Stimulated activated naive CD8-positive, alpha-beta T cell treated with anti-CD3 and anti-CD28 coated beads, Interleukin-15, Interleukin-2, amounts not matched to agents 100 U/mL and 50 U/mL, for 24 hours (primary cell): ENCODE data around the gene TFF2.

Experiments
- ATAC-seq: fragments of 150-1000 bp; cut with Tn5 transposase; one replicate; pipeline ENCODE4 v1.10.0; 2021
- DNase-seq: peaks from one replicate; pipeline ENCODE4 v3.0.0; 2021

The TFF2 gene

DNA sequence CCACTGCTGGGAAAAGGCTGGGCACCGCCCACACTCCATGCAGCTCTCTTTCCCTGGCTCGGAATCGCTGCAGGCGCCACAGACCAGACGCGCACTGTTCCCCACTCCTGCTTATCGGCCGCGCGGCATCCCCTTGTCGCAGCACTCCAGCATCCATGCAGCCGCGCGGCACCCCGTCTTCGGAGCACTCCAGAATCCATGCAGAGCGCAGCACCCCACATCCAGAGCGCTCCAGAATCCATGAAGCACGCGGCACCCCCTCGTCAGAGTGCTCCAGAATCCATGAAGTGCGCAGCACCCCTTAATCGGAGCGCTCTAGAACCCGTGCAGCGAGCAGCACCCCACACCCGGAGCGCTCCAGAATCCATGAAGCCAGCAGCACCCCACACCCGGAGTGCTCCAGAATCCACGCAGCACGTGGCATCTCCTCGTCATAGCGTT lies 45.1 kb downstream of the TFF2 start:
- DNase-seq (no peak), ATAC-seq (no peak)

DNA sequence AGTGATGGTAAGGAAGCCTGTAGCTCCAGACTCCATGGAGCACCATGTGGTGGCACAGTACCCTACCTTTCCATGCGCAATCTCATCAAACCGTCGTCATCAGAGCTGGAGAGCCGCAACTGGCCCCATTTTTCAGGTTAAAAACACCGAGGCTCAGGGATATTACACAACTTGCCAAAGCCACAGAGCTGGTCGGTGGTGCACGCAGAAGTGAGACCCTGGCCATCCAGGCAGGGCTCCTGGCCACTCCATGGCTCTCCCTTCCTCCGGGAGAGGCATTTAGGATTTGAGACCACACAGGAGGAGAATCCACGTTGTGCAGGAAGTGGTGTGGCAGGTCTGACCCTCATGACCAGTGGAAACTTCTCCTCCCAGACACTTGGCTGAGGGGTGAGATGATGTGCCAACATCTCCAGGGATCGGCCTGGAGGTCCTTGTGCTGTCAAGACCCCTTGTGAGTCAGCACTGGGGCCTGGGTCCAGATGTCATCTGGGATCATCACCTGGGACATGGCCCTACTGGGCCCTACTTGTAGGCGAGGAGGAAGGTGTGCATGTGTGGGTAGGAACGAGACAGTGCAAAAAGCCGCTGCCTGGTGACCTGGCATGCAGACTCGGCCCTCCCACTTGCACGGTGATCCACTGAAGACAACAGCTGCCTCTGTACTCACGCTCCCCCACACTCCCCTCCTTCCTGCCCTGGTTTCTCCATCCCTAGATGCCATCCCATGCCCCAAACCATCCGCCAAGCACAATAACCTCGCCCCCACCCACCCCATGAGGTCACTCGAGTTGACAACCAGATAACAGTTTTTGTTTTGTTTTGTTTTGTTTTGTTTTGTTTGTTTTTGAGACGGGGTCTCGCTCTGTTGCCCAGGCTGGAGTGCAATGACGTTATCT lies 46.0 kb downstream of the TFF2 start:
- no peak for ATAC-seq
- DNase-seq: no peak

DNA sequence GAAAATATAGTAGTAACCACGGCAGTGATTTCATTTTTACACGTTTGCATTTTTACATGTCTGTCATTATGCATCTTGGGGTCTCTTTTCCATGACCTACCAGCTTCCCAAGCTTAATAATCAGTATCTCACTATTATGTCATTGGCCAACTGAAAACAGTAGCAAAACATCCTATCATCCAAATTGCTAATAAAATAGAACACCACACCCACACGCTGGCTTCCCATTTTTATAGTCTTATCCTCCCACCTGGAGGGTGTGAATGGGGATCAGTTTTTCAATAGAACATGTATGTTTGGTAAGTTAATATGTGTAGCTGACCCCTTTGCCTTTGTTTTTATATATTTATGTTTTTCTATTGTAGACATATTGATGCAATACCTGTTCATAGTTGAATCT lies 47.4 kb downstream of the TFF2 start:
- ATAC-seq (no peak), DNase-seq (no peak)

DNA sequence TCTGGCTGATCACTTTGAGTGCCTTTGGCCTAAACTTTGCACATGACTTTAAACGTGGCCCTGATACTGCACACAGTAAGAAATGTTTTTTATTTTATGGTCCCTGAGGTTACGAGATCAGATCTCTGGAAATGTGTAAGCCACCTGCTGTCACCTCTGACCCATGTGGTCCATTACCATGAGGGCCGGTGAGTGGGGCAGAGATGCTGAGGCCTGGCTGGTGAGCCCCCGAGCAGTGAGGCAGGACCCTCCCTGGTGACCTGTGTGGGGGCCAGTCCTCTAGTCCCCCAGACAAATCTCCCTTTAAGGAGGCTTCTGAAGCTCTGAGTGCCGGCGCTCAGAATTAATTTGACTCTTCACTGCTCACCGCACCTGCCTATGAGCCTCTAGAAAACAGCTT lies 48.0 kb downstream of the TFF2 start:
- ATAC-seq (no peak), DNase-seq (no peak)

DNA sequence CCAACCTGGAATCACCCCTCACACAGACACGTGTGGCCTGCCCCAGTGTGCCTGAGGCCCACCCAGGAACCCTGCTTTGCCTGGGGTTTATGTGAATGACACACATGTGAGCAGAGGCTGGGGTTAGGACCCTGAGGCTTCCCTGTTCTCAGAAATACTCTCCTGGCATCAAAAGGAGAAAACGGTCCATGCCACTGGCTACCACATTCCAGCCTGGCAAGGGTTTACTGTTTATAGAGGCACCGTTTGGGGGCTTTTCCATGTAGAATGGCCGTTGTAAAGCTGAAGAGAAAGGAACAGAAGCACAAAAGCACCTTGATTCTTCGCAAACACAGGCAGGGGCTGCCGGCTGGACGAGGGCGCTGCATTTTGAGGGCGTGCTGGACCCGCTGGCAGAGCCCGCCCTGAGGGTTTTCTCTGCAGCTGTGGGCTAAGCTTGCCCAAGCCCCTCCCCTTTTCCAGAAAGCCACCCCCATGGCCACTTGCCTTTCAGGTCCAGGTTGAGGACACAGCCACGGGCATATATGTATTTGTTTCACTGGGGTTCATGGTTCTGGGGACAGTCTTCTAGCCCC lies 48.6 kb downstream of the TFF2 start:
- ATAC-seq: no peak
- DNase-seq: no peak

DNA sequence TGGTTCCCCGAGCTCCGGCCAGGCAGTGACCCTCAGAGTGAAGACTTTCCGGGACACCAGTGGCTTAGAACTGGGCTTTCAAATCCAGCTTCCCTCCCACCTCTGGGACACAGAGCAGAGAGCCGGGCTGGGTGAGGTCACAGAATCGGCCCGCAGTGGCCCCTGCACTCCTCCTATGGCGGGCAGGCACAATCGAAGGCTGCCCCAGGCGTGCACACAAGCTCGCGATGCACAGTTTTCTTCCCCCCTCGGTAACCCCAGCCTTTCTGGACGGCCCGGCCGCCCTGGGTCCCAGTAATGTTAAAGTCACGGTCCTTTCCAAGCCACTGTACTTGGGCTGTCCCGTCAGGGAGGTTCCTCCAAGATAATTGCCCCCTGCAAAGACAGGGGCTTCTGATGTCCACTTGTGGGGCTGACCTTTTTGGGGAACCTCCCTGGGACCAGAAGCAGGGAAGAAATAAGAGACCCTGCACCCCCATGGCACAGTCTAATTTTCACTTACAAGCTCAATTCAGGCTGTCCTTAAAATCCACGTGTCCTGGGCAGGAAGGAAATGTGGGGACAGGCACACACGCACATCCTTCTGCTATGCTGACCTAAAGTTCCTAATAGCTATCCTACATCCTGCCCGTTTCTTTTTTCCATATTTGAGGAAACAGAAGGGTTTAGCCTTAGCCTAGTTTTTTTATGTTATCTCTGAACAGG lies 49.3 kb downstream of the TFF2 start:
- ATAC-seq: no peak

DNA sequence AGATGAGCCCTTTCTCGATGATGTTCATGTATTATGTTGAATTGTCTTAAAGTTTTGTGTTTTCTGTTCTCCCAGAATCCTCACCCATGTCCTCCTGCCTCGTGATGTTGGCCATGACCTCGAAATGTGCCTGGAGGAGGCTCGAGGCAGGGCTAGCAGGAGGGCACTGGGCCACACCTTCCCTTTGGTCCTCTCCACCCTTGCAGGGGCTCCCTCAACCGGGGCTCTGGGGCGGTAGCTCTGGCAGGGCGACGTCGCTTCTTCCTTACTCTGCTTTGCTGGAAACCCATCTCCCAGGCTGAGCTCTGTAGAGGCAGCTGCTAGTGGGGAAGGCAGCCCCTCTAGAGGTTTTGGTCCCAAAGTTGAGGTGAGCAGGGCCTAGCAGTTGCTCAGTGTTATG lies 49.8 kb downstream of the TFF2 start:
- DNase-seq (no peak), ATAC-seq (no peak)

More for the DNA sequence above, 49.3 kb downstream of the TFF2 start:
- no peak for DNase-seq

DNA sequence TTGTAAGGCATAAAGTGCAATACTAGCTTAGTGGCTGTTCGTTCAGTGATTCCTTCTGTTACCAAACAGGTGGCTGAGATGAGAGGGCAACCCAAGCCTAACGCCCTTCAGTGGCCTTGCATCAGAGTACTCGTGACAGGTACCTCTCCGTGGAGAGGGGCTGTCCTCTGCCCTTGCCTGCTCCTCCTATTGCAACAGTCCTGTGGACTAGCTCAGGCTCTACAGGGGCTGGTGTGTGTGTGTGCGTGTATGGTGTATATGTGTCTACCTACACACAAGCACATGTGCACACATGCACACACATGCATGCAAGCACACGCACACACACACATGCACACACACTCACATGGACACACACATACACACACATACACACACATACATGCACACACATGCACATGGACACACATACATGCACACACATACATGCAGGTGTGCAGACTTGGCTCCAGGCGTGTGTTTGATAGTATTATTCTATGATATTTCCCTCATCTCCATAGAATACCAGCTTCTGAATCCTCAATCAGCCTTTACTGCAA lies 50.7 kb downstream of the TFF2 start:
- no peak for DNase-seq
- ATAC-seq: no peak

DNA sequence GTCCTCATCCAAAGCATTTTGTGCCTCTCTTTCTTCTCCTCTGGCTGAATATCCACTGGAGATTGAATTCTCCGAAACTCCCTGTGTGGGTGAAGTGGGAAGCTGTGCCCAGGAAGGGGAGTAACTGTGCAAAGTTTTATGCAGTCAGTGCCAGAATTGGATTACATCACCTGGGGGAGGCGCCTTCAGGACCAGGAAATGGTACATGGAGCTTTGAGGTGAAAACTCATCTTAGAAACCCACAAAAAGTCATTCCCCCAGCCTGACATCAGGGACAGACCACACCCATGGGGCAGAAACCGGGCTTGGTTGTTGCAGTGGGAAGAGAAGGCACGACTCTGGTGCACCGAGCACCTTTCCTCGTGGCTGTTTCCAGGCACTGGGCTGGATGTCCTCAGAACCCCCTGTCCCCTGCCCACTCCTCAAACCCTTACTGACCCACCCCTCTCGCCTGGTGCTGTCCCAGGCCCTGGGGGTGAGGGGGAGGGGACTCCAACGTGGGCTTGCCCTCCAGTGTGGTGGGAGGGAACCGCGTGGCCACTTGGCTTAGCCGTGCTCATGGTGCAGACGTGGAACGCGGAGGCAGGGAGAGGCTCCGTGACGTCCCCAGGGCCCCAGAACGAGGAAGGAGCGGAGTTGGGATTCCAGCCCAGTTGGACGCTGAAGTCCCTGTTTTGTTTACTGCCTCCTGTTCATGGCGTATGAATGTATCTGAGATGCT lies 51.3 kb downstream of the TFF2 start:
- ATAC-seq (peak; percentile 56), DNase-seq (peak; percentile 32)

DNA sequence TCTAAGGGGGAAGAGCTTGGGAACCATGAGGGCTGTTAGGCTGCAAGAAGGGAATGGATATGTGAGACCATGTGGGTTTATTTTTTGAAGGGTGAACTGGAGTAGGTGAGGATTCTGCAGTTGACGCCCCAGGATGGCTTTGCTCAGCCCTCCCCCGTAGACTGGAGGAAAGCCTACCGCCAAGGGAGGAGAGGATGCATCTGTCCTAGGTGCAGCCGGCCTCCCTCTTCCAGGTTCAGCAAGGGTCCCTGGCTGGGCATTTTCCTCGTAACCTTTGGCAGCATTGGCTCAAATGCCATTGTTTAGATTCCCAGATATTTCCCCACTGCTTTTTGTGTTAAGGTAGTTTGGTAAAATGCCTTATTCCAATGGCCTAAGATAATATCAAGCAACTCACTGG lies 52.1 kb downstream of the TFF2 start:
- ATAC-seq (no peak), DNase-seq (no peak)

DNA sequence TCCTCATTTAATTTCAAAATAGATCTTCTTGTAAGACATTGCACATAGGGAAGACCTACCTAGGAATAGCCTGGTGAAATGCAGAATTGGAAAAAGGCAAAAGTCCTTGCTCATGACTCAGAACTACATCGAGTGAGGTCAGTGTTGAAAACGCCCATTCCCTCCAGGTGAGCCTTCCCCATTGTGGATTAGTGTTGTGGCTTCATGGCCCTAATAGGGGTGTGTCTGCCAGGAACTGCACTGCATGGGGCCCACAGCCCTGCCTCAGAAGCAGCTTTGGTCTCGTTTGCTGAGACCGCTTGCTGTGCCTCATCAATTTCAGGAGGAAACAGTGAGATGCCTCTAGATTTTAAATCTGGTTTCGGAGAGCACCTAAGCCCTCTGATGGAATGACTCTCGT lies 52.6 kb downstream of the TFF2 start:
- no peak for ATAC-seq

DNA sequence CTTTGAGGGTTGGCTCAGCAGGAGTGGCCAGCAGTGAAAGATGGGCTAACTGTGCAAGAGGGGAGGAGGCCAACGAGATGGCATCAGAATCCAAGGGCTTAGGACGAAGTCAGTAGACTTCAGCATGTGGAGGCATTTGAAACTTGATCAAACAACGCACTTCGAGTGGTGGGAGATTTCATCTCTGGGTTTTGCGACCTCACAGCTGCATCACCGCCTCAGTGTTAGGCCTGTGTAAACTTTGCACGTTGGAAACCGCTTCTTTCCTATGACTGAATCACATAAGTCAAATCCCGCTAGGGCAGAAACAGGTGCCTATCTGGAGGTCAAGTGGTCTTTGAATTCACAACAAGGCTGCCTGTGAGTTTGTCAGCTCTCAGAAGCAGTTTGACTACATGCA lies 53.4 kb downstream of the TFF2 start:
- DNase-seq (no peak), ATAC-seq (no peak)

More for the DNA sequence above, 52.6 kb downstream of the TFF2 start:
- DNase-seq: no peak

DNA sequence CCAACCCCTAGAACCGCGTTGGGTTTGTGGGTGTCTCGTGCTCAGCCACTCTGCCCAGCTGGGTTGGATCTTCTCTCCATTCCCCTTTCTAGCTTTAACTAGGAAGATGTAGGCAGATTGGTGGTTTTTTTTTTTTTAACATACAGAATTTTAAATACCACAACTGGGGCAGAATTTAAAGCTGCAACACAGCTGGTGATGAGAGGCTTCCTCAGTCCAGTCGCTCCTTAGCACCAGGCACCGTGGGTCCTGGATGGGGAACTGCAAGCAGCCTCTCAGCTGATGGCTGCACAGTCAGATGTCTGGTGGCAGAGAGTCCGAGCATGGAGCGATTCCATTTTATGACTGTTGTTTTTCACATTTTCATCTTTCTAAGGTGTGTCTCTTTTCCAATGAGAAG lies 54.3 kb downstream of the TFF2 start:
- DNase-seq (no peak), ATAC-seq (no peak)
